ENCODE results near the gene CTNNBIP1.

DNA sequence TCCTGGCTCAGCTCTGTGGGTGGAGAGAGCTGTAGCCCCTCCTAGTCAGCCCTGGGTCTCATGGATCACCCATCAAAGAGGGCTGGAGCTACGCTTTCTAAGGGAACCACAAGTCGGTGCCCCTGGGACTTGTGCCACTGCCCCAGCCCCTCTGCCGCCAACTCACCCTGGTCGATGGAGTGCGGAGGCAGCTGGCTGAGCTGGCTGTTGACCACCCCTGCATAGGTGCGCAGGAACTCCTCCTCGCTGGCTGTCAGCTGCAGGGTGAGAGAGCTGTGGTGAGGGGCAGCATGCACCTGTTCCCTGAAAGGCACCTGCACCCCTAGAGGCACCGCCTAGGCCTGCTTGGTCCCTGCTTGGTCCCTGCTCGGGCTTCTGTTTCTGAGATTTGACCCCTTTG, 39.0 kb downstream of the CTNNBIP1 start:
- no peak for TF ChIP-seq POLR2A (IDR thresholded peaks at IDR 0.05; ENCODE audit: borderline replicate concordance, extremely low read depth, insufficient read depth, insufficient read length)
- no peak for TF ChIP-seq ZFX (IDR thresholded peaks at IDR 0.05)
- TF ChIP-seq, protein P1, sequence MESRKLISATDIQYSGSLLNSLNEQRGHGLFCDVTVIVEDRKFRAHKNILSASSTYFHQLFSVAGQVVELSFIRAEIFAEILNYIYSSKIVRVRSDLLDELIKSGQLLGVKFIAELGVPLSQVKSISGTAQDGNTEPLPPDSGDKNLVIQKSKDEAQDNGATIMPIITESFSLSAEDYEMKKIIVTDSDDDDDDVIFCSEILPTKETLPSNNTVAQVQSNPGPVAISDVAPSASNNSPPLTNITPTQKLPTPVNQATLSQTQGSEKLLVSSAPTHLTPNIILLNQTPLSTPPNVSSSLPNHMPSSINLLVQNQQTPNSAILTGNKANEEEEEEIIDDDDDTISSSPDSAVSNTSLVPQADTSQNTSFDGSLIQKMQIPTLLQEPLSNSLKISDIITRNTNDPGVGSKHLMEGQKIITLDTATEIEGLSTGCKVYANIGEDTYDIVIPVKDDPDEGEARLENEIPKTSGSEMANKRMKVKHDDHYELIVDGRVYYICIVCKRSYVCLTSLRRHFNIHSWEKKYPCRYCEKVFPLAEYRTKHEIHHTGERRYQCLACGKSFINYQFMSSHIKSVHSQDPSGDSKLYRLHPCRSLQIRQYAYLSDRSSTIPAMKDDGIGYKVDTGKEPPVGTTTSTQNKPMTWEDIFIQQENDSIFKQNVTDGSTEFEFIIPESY (IDR thresholded peaks at IDR 0.05; ENCODE audit: extremely low read depth, insufficient replicate concordance, low read length) = no peak
- TF ChIP-seq, protein P2, sequence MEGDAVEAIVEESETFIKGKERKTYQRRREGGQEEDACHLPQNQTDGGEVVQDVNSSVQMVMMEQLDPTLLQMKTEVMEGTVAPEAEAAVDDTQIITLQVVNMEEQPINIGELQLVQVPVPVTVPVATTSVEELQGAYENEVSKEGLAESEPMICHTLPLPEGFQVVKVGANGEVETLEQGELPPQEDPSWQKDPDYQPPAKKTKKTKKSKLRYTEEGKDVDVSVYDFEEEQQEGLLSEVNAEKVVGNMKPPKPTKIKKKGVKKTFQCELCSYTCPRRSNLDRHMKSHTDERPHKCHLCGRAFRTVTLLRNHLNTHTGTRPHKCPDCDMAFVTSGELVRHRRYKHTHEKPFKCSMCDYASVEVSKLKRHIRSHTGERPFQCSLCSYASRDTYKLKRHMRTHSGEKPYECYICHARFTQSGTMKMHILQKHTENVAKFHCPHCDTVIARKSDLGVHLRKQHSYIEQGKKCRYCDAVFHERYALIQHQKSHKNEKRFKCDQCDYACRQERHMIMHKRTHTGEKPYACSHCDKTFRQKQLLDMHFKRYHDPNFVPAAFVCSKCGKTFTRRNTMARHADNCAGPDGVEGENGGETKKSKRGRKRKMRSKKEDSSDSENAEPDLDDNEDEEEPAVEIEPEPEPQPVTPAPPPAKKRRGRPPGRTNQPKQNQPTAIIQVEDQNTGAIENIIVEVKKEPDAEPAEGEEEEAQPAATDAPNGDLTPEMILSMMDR (IDR thresholded peaks at IDR 0.05 in 2 of 3, conservative IDR thresholded peaks at IDR 0.05 in 1 of 3; ENCODE audit: borderline replicate concordance in 1 of 3, insufficient read depth in 1 of 3, low read depth in 2 of 3, low read length in 2 of 3) = no peak
- TF ChIP-seq, protein P3, sequence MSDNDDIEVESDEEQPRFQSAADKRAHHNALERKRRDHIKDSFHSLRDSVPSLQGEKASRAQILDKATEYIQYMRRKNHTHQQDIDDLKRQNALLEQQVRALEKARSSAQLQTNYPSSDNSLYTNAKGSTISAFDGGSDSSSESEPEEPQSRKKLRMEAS (IDR thresholded peaks at IDR 0.05) = no peak
- TF ChIP-seq SIN3A (IDR thresholded peaks at IDR 0.05; ENCODE audit: low read depth) = no peak
- no peak for TF ChIP-seq SRF (IDR thresholded peaks at IDR 0.05; ENCODE audit: low read depth)
- TF ChIP-seq EZH2 (IDR thresholded peaks at IDR 0.05) = no peak
- no peak for TF ChIP-seq SP1 (IDR thresholded peaks at IDR 0.05; ENCODE audit: low read depth)
- no peak for TF ChIP-seq RAD21 (IDR thresholded peaks at IDR 0.05; ENCODE audit: low read depth)

Measured in HCT116 (cell line).